ENCODE measurements around the gene ITGA1.

- TF ChIP-seq, protein P1, sequence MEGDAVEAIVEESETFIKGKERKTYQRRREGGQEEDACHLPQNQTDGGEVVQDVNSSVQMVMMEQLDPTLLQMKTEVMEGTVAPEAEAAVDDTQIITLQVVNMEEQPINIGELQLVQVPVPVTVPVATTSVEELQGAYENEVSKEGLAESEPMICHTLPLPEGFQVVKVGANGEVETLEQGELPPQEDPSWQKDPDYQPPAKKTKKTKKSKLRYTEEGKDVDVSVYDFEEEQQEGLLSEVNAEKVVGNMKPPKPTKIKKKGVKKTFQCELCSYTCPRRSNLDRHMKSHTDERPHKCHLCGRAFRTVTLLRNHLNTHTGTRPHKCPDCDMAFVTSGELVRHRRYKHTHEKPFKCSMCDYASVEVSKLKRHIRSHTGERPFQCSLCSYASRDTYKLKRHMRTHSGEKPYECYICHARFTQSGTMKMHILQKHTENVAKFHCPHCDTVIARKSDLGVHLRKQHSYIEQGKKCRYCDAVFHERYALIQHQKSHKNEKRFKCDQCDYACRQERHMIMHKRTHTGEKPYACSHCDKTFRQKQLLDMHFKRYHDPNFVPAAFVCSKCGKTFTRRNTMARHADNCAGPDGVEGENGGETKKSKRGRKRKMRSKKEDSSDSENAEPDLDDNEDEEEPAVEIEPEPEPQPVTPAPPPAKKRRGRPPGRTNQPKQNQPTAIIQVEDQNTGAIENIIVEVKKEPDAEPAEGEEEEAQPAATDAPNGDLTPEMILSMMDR (IDR thresholded peaks at IDR 0.05; ENCODE audit: low read depth, low read length, missing input control) = no peak
- TF ChIP-seq HNF4A (conservative IDR thresholded peaks at IDR 0.05) = no peak
- TF ChIP-seq SP1 (IDR thresholded peaks at IDR 0.05) = no peak
- no peak for TF ChIP-seq RAD21 (IDR thresholded peaks at IDR 0.05)
- TF ChIP-seq GABPA (IDR thresholded peaks at IDR 0.05 in 1 of 2, conservative IDR thresholded peaks at IDR 0.05 in 1 of 2) = no peak
- TF ChIP-seq RXRA (IDR thresholded peaks at IDR 0.05) = no peak
- TF ChIP-seq, protein P2, sequence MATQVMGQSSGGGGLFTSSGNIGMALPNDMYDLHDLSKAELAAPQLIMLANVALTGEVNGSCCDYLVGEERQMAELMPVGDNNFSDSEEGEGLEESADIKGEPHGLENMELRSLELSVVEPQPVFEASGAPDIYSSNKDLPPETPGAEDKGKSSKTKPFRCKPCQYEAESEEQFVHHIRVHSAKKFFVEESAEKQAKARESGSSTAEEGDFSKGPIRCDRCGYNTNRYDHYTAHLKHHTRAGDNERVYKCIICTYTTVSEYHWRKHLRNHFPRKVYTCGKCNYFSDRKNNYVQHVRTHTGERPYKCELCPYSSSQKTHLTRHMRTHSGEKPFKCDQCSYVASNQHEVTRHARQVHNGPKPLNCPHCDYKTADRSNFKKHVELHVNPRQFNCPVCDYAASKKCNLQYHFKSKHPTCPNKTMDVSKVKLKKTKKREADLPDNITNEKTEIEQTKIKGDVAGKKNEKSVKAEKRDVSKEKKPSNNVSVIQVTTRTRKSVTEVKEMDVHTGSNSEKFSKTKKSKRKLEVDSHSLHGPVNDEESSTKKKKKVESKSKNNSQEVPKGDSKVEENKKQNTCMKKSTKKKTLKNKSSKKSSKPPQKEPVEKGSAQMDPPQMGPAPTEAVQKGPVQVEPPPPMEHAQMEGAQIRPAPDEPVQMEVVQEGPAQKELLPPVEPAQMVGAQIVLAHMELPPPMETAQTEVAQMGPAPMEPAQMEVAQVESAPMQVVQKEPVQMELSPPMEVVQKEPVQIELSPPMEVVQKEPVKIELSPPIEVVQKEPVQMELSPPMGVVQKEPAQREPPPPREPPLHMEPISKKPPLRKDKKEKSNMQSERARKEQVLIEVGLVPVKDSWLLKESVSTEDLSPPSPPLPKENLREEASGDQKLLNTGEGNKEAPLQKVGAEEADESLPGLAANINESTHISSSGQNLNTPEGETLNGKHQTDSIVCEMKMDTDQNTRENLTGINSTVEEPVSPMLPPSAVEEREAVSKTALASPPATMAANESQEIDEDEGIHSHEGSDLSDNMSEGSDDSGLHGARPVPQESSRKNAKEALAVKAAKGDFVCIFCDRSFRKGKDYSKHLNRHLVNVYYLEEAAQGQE (IDR thresholded peaks at IDR 0.05) = no peak
- no peak for TF ChIP-seq YY1 (IDR thresholded peaks at IDR 0.05)
These were observed 41.2 kb upstream of the ITGA1 start for GRCh38 chr5:52746539-52746938.

Measured in liver (tissue), 3 donors.